Glomerular endothelial cell (primary cell): ENCODE results near the gene NINL. TPM values are rescaled to one million over a fixed set of nuclear protein-coding genes. Genes with fewer than 3 reads are reported as not detected.
"Not testable (repeated sequence)": the region's sequence is repeated elsewhere in the genome, so short reads cannot be mapped to it uniquely, and the experiment has no call there.

ENCODE experiments used
- DNase-seq: peaks from one replicate; pipeline ENCODE4 v3.0.0-alpha.2; 2011; ENCODE audit warnings: low read depth, low spot score; ENCODE audit errors: extremely low read depth
- total RNA-seq: library from RNA; depleted of rRNA; stranded (reverse); fragments of >200 nt; gene quantifications from 2 replicates; pipeline ENCODE4 v1.2.3, GENCODE V29; 2015

The NINL gene
- total RNA-seq, 1 donor from 2014 or later: 16.8 TPM

DNA sequence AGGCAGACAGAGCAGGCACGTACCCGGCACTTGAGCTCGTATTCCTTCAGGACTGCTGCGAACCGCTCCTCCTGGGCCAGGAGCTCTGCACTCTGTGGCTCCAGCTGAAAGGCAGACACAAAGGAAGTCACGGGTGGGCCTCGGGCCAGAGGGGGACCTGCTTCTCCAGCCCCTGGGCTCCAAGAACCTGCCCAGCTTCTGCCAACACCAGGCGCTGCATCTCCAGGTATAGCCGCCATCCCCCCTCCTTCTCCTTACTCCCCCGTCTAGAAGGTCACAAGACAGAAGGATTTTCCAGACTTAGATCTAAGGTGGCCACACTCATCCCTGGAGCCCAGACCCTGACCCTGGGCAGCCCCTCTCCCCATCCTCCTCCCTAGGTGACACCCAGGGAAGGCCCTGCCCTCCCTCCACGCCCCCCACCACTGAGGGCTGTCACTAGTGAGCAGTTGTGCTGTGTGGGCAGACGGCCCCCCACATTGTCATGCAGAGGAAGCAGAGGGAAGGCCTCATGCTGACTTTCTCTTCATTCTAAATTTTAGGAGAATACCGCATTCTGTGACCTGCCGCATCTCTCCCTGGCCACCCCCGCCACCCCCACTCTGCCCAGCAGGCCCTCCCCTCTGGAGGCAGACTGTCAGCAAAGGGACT, 96.0 kb downstream of the NINL start:
- DNase-seq: no peak

DNA sequence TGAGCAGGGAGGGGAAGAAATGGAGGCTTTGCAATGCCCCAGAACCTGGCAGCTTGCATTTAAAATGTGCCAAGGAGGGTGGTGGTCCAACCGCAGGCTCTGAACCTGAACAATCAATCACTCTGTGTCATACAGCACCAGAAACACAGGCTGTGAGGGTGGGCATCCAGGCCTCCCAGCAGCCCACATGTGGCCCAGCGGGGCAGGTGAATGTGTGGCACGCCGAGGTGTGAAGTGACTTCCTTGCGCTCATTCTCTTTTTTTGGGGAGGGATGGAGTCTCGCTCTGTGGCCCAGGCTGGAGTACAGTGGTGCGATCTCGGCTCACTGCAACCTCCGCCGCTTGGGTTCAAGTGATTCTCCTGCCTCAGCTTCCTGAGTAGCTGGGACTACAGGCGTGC, 97.4 kb downstream of the NINL start:
- DNase-seq: no peak

DNA sequence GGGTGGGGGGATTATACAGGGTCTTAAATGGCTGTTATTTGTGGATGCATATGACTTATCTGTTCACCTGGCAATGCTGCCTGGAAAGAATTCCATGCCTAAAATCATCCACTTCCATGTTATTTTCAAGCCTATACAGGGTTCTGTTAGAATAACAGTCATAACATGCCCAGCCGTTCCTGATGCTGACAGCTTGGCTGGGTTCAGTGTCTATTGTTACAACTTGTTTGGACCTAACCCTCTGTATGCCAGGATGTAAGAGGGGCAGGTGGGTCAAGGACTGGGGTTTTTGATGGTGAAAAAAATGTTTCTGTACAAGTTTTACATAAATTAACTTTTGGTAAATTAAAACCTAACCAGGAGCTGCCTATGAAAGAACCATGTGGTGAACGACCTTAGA, 98.0 kb downstream of the NINL start:
- DNase-seq: no peak

DNA sequence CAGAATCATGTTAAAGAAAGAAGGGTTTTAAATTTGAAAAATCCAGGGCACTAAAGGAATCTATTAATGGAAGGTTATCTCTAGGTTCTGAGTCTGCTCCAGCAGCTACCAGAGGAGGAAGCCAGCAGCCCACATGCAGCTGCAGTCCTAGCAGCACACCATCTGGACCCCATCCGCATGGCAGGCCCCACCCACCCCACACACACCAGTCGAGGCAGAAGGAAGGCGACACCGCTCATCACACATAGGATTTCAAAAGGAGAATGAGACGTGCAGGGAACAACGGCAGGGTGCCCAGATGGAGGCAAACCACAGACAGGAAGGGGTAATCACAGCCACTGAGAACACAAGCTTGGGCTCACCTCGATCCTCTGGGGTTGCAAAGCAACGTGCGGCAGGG, 99.0 kb downstream of the NINL start:
- no peak for DNase-seq

DNA sequence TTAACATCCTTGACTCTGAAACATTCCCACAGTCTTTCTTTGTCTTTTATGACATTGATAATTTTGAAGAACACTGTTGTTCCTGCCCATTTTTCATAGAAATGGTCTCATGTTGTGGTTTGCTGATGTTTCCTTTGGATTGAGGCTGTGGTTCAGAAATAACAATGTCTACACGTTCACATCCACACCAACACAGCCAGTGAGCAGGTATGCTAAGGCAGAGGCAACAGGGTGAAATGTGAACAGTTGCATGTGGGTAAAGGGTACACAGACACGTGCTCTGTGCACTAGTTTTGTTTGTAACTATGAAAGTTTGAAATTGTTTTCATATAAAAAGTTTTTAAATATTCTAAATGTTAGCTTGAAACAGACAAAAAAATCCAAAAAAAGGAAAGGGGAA, 99.5 kb downstream of the NINL start:
- DNase-seq: no peak

DNA sequence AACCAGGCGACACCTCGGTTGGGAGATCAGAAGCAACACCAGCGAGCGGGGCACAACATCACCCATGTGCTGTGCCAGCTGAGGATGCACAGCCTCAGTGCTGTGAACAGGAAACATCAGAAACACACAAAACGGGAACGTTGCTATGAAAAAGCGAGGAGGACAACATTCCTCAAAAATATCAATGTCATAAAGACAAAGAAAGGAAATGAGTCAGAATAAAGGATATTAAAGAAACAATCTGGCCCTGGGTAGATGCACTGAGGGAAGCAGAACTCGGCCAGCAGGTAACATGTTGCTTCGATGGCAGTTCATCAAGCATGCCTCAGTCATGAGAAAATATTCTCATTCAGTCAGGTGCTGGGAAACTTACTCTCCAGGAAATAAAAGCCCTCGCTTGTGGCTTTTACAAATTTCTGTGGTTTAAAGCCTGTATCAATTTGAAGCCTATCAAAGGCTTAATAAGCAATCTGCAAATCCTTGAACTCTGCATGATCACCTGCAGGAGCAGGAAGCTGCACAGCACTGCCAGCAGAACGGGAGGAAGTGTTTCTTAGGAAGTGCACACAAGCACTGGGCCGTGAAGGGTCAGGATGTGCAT, 100.3 kb downstream of the NINL start:
- peak; percentile 77 for DNase-seq

DNA sequence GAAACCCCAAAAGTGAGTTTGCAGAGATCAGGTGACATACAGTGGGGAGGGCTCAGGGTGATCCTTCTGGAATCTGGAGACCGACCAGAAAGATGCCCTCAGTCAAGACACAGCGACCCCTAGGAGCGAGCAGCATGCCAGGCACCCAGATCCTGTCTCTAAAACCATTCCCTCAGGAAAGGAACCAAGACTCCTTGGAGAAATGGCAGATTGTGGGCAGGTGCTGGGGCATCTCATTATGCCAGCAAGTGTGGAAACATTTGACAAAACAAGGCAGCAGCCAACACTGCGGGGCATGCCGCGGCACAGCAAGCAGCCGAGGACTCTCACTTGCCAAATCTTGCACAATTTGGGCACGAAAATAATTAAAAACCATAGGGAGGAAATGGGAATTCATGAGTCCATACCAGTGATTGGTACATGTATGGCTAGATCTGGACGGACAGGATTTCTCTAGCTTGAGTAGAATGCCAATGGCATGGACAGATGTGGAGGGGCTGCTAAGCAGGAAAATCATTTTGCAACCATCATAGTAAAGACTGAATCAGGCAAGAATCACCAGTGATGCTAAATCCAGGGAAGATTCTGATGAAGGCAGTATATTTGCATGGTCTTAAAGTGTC, 101.0 kb downstream of the NINL start:
- no peak for DNase-seq

DNA sequence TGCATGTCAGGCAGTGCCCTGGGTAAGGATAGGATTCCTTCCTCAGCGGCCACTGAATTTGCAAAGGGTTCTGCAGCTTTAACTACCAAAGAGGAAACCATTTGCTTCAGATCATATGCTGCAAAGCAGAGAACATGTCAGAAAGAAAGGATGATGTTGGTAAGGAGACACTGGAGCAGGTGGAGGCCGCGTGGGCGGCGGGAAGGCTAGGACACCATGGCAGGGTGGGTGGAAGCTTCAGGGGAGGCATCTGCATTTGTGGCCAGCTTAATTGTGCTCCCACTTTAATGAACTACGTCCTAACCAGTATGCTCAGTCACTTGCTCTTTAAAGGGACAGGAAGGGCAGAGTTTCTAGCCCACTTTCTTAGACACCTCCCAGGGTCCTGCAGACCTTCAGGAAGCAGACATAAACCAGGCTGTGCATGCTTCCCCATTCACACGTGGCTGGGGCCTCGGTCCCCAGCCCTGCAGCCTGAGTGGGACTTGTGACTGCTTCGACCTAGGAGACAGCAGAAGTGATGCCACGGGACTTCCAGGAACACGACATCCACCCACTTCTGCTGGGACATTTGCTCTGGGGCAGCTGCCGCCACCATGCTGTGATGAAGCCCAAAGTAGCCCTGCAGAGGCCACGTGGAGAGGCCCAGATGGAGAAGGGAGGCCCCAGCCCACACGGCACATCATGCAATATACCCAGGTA, 101.7 kb downstream of the NINL start:
- no peak for DNase-seq

DNA sequence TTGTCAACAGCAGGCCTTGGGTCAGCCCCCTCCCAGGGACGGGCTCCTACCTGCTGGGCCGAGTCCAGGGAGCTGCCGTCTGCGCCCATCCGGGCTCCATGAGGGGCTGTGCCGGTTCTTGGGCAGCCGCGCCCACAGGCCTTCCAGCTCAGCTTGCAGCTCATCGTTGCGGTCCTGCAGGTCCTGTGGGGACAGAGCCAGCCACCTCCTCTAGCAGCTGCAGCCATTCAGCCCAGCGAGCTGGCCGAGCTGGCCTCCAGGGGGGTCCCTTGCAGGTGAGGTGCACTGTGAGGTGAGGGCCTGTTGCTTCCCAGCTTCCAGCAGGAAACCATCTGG, 103.4 kb downstream of the NINL start:
- DNase-seq: no peak

DNA sequence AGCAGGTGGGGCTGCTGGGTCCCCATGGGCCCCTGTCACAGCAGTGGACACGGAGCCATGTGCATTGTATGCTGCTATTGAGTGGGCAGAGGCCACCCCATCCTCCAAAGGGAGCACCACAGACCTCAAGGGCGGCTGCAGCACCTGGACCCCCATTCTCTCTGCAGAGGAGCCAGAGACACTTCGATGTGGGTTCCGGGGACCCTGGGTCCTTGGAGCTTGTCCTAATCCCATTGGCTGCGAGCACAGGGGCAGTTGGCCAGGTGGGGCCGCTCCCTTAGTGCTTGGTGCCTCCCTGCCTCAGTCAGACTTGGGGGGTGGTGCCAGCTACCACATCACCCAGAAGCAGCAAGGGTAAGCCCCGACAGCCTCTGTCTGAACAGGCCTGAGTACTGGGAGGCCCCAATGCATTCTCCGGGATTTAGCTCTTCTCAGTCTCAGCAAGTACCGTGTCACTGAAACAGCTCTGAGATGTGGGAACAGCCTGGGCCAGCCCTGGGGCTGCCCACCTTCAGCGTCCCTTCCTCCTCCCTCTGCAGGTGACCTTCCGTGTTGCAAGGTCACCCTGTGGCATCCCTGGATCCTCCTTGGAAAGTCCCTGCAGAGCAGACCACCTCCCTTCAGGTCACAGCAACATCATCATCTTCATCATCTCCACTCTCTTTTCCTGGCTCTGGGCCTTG, 104.0 kb downstream of the NINL start:
- DNase-seq: no peak

DNA sequence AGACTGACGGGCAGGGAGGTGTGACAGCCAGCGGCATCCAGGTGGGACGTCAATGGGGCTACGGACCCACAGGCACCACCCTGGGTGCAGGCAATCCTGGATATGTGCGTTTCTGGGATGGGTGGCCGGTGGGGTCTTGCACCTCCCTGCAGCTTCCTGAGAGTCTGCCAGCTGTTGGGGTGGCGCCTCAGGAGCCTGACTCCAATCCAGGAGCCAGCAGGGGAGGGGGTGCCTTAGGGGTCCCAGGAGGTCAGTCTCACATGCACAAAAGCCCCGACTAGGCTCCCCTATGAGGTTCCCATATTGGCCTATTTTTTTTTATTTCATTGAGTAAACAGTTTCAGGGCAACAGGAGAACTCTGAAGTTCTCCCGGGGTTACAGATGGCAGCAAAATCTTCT, 104.5 kb downstream of the NINL start:
- DNase-seq: no peak

DNA sequence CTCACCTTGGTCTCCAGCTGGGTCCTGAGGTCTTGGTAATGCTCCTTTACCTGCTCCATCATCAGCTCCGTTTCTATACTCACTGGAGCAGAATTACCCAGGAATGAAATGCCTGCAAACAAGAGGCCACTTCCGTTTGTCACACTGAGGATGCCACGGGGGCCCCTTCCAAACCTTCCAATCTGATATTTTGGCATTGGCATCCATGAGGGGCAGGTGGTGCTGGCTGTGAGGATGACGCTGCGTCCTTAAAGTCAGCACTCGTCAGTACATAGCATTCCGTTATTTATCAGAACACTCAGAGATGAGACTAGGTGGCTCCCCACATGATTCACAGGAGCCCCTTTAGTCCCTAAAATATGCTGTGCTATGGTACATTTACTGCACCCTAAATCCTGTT, 105.2 kb downstream of the NINL start:
- DNase-seq: no peak

DNA sequence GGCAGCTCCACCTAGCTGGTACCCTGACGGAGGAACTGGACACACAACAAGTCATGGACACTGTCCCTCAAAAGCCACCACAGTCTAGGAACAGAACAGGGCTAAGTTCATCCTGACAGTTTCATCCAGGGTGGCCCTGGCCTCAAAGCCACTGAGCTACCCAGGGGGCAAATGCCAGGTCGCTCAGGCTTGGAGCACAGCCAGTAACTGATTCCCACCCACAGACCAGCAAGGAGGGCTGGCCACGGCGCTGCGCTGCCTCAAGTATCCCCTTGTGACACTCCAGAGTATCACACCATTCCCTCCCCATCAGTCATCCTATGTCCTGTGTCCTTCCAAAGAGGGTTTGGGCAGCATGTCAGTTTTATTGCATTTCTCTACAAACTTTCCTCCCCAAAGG, 105.7 kb downstream of the NINL start:
- no peak for DNase-seq

DNA sequence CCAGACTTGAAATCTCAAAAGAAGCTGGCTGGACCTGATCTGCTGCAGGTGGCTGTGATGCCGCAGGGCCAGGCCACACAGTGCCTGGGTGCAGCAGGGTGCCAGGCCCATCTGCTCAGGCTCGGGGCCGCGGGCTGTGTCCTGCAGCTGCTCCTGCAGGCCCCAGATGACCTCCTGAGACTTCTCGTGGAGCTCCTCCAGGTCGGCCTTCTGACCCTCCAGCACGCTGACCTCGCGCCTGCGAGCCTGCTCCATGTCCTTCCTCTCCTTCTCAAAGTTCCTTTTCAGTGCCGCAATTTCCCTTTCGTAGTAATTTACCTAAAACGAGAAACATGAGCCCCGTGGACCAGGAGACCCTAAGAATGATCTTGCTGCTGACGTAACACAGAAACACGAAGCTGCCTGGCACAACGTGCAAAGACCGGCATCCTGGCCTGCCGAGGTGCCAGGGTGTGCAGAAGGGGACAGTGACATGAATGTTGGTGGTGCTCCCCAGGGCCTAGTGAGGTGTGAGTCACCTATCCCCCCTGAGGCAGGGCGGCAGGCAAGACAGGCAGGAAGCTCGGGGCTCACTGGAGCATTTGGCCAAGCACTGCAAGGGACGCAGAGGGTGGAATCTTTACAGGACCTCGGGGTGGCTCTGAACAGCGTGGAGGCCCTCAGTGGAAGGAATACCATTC, 106.3 kb downstream of the NINL start:
- DNase-seq: no peak

DNA sequence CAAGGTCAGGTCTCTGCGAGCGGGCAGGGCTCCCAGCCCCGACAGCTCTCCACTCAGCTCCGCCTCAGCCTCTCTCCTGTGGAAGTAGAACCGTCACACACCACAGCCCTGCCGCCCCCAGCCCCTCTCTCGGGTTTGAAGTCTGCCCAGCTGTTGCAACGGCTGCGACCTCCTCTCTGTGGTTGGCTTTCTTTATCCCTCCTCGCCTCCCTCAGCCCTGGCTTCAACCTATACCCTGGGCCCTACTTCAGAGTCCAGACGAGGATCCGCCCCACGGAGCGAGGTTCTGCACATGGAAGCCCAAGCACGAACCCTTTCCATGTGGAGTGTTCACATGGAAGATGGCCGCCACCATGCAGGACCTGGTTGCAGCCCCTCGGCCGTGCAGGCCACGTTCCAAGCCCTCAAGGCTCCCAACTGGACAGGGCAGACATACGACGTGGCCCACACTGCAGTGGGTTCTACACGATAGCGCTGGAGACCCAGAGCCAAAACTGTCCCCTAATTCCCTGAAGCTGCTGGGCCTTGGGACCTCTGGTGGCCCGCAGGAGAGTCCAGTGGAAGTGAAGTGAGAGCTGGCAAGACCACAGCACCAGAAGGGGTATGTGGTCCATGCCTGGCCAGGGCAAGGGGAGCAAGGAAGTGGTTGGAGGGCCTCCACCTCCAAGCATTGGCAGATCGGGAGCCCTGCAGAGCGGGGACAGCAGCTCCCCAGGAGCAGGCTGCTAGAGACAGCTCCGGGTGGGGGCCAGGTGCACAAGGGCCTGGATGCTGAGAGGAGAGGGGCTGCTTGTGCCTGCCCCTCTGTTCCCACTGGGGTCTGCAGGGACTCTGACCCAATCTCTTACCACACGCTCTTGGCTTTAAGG, 108.1 kb downstream of the NINL start:
- no peak for DNase-seq

DNA sequence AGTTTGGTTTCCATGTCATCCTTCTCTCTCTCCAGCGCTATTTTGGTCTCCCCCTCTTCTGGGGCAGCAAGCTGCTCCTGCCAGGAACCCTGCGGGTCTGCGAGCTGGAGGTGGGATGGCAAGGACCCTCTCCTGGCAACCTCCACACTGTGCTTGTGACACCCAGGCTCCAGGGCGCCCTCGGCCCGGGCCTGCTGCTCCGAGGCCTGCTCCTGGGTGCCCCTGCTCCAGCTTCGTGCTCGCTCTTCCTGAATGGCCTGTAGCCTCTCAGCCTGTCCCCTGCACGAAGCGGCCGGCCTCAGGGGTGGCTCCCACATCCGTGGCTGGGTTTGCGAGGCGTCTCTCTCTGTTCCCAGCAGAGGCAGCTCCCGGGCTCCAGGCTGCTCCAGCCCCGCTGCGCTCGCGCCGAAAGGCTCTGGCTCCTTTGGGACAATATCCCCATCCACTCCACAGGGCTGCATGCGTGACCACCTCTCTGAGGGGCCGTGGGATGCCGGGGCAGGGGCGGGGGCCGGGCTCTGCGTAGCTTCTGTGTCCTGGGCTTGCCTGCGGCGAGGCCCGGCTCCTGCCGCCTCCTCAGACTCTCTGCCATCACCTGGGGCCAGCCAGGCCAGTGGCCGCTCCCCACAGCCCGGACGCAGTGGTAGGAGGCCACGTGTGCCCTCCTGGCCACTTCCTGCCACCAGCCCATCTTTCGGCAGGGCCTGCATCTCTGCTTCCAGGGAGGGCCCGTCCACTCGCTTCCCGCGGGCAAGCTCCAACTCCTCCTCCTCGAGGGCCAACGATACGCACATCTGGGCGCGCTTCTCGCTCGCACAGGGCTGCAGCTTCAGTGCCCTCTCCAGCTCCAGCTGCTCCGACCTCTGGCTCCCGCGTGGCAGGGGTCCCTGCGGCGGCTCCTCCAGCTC, 109.0 kb downstream of the NINL start:
- no peak for DNase-seq

DNA sequence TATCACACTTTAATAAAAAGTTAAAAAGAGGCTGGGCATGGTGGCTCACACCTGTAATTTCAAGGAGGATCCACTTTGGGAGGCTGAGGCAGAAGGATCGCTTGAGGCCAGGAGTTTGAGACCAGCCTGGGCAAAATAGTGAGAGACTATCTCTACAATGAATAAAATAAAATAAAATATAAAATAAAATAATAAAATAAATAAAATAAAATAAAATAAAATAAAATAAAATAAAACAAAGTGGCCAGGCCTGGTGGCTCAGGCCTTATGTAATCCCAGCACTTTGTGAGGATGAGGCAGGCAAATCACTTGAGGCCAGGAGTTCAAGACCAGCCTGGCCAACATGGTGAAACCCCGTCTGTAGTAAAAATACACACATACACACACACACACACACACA, 112.0 kb downstream of the NINL start:
- DNase-seq: not testable (repeated sequence)

DNA sequence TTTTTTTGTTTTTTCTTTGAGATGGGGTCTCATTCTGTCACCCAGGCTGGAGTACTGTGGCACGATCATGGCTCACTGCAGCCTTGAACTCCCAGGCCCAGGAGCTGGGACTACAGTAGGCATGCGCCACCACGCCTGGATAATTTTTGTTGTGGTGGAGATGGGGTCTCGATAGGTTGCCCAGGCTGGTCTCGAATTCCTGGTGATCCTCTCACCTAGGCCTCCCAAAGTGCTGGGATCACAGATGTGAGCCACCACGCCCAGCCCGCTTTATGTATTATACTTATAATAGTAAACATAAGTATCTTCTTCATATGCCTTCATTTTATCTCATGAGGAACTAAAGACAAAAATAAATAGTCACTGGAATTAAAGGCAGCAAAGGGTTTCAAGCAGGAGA, 114.3 kb downstream of the NINL start:
- no peak for DNase-seq

DNA sequence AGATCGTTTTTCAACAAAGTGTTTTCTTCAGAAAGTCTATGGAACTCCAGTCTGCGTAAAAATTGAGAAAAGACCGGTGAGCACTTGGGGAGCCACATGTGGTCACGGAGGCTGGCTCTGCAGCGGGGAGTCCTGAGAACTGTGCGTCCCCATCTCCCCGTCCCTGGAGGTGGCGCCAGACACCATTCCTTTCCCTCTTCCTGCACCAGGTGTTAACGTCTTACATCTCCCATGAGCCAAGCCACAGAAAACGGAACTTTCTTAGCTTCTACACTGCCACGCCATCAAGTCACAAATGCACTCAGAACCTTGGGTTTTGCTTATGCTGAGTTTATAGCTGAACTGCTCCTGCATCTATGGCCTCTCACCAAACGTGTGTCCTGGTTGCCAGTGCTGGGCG, 115.3 kb downstream of the NINL start:
- DNase-seq: no peak
